Measurements from ENCODE around the gene SCRN2. TPM values are rescaled to one million over a fixed set of nuclear protein-coding genes. Genes with fewer than 3 reads are reported as not detected.
A peak's percentile ranks its signal among the peaks of the same experiment; 100 is the strongest.

Gene SCRN2
- total RNA-seq: 10 to 100 TPM; 15.3 to 17.1 TPM

GRCh38 chr17:47840742-47841487 is at the start of gene SCRN2:
Gene SCRN2, minus strand, starts transcription at chr17:47841273. Its CDS starts 430 bp downstream, at chr17:47840843.
- H3K27me3 Mint-ChIP-seq: peaks cover 22% of the 10 kb centered on the region
- H3K27ac Mint-ChIP-seq: peak within 1 kb of the TSS; percentile 88
- DNase-seq: peak; percentile 90
- H3K4me3 Mint-ChIP-seq: peak within 1 kb of the TSS; percentile 96
- peaks cover 32% of the 10 kb centered on the region for H3K4me1 Mint-ChIP-seq
- H3K9me3 Mint-ChIP-seq: no peaks in the 10 kb centered on the region
- no peaks in the 10 kb centered on the region for H3K36me3 Mint-ChIP-seq

- Mint-ChIP-seq H3K27me3 (no peaks in the 10 kb centered on the region), H3K4me3 (no peak overlapping the region), H3K4me1 (peaks cover 28% of the 10 kb centered on the region), H3K9me3 (no peaks in the 10 kb centered on the region), H3K27ac (no peak overlapping the region), H3K36me3 (peaks cover 2% of the 10 kb centered on the region)
- peak; percentile 84 for DNase-seq
These were observed 48.9 kb upstream of the SCRN2 start for GRCh38 chr17:47889734-47890529.

- no peak overlapping the region for H3K27ac Mint-ChIP-seq
- H3K36me3 Mint-ChIP-seq: peaks cover 2% of the 10 kb centered on the region
- no peak for DNase-seq
- no peaks in the 10 kb centered on the region for H3K27me3 Mint-ChIP-seq
- no peaks in the 10 kb centered on the region for H3K9me3 Mint-ChIP-seq
- H3K4me1 Mint-ChIP-seq: peaks cover 24% of the 10 kb centered on the region
- no peak overlapping the region for H3K4me3 Mint-ChIP-seq
These were observed 47.2 kb upstream of the SCRN2 start for GRCh38 chr17:47888293-47888692.

DNA sequence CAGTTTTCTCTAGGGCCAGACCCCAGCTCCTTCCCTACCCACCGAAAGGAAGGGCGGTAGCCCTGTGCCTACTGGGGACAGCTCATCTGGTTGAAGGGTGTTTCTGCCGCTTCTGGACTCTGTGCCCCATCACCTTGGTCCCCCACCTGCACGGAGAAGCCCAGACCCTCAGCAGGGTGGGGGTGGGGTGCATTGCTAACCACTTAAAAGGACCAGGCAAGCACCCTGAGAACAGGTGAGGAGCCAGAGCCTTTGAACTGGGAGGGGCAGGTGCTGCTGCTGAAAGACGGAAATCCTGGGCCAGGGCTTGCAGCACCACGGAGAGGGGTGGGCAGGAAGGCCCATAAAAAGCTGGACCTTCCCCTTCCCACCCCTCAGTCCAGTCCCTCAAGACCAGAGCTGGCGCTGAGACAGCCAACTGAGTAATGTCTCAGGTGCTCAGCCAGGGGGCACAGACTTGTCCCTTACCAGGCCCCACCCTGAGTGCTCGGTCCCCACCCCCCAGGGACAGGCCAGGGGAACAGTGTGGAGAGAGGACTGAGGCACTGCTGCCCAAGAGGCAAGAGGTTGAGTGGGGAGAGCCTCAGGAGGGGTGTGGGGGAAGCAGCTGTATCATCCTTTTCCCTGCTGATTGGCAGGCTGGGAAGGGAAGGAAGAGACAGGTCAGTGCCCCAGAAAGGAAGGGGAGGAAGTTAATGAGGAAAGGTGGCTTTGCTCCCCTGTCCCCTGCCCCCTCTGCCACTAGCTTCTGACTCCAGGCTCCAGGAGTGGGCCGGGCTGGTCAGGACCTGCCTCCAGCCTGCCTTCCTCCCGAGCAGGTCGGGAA is 44.0 kb upstream of the SCRN2 start:
- Mint-ChIP-seq H3K27ac (no peak overlapping the region), H3K36me3 (peaks cover 1% of the 10 kb centered on the region), H3K4me3 (no peak overlapping the region), H3K4me1 (peaks cover 20% of the 10 kb centered on the region), H3K27me3 (no peaks in the 10 kb centered on the region), H3K9me3 (no peaks in the 10 kb centered on the region)
- no peak for DNase-seq

GRCh38 chr17:47884427-47884740 is 43.3 kb upstream of the SCRN2 start:
- no peaks in the 10 kb centered on the region for H3K9me3 Mint-ChIP-seq
- H3K27ac Mint-ChIP-seq: no peak overlapping the region
- H3K27me3 Mint-ChIP-seq: no peaks in the 10 kb centered on the region
- no peaks in the 10 kb centered on the region for H3K36me3 Mint-ChIP-seq
- H3K4me3 Mint-ChIP-seq: no peak overlapping the region
- peaks cover 20% of the 10 kb centered on the region for H3K4me1 Mint-ChIP-seq
- no peak for DNase-seq

GRCh38 chr17:47883589-47884426 is 42.7 kb upstream of the SCRN2 start:
- DNase-seq: no peak
- Mint-ChIP-seq H3K9me3 (no peaks in the 10 kb centered on the region), H3K4me3 (no peak overlapping the region), H3K4me1 (peaks cover 23% of the 10 kb centered on the region), H3K27me3 (no peaks in the 10 kb centered on the region), H3K36me3 (no peaks in the 10 kb centered on the region), H3K27ac (no peak overlapping the region)

DNA sequence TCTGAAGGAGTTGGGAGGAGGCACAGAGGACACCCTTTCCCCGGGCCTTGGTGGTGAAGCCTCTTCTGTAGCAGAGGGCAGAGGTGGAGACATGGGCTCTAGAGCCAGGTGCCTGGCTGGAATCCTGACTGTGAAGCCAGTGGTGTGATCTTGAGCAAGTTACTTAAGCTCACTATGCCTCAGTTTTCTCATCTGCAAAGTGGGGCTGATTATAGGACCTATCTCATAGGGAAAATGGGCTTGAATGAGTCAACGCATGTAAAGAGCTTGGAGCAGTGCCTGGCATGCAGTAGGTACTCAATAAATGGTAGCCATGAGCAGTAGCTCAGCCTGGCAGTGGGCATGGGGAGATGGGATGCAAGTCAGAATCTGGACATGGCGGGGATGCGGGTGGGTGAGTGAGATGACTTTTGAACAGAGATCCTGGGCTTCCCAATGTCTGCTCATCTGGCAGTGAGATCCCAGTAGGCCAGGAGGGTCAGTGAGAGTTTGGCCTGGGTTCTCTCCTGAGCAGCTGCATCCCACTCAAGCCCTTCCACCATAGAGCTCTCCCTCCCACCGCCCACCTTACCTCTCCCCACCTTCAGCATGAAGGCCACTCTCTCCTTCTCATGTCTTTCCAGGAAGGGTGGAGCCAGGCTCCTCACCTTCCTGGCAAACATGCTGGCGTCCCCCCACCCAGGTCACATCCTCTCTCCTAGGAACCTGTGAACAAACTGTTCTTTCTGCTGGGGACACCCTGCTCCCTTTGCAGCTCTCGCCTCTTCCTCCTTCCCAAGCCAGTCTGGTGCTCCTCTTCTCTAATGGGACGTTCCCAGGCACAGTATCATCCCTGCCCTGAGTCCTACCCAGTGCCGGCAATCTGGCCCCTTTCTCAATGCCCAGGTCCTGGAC is 41.9 kb upstream of the SCRN2 start:
- Mint-ChIP-seq H3K9me3 (no peaks in the 10 kb centered on the region), H3K27ac (no peak overlapping the region), H3K27me3 (no peaks in the 10 kb centered on the region), H3K36me3 (no peaks in the 10 kb centered on the region), H3K4me3 (no peak overlapping the region), H3K4me1 (peaks cover 23% of the 10 kb centered on the region)
- no peak for DNase-seq

- H3K4me1 Mint-ChIP-seq: peaks cover 23% of the 10 kb centered on the region
- no peak for DNase-seq
- H3K4me3 Mint-ChIP-seq: no peak overlapping the region
- H3K36me3 Mint-ChIP-seq: no peaks in the 10 kb centered on the region
- H3K27ac Mint-ChIP-seq: no peak overlapping the region
- H3K27me3 Mint-ChIP-seq: no peaks in the 10 kb centered on the region
- no peaks in the 10 kb centered on the region for H3K9me3 Mint-ChIP-seq
These were observed 41.2 kb upstream of the SCRN2 start for GRCh38 chr17:47882247-47882646.

DNA sequence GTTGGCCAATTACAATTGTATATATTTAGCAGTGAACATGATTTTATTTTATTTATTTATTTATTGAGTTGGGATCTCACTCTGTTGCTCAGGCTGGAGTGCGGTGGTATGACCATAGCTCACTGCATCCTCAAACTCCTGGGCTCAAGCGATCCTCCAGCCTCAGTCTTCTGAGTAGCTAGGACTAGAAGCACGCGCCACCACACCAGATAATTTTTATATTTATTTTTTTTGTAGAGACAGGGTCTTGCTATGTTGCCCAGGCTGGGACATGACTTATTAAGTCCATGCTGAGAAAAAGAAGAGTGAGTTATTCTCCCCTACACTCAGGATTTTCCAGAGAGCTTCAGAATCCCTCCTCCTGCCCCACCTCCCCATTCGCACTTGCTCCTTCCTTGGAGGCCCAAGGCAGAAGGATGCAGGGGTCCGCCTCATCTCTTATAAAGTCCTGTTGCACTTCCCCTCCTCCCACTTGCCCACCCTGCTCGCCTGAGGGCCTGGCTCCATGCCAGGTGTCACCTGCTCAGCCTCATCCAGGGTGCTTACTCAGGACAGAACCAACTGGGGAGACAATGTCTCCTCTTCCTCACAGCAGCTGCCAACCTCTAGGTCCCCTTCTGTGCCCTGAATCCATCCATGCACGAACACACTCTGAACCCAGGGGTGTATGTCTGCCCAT is 38.8 kb upstream of the SCRN2 start:
- H3K27me3 Mint-ChIP-seq: peaks cover 7% of the 10 kb centered on the region
- peaks cover 13% of the 10 kb centered on the region for H3K4me1 Mint-ChIP-seq
- no peaks in the 10 kb centered on the region for H3K36me3 Mint-ChIP-seq
- DNase-seq: no peak
- no peak overlapping the region for H3K4me3 Mint-ChIP-seq
- no peaks in the 10 kb centered on the region for H3K9me3 Mint-ChIP-seq
- H3K27ac Mint-ChIP-seq: no peak overlapping the region

- peaks cover 8% of the 10 kb centered on the region for H3K4me1 Mint-ChIP-seq
- no peaks in the 10 kb centered on the region for H3K36me3 Mint-ChIP-seq
- H3K9me3 Mint-ChIP-seq: no peaks in the 10 kb centered on the region
- peaks cover 15% of the 10 kb centered on the region for H3K27me3 Mint-ChIP-seq
- no peak overlapping the region for H3K4me3 Mint-ChIP-seq
- DNase-seq: no peak
- no peak overlapping the region for H3K27ac Mint-ChIP-seq
These were observed 38.0 kb upstream of the SCRN2 start for GRCh38 chr17:47879028-47879585.

GRCh38 chr17:47878203-47879027 is 37.3 kb upstream of the SCRN2 start:
- Mint-ChIP-seq H3K4me1 (peaks cover 5% of the 10 kb centered on the region), H3K36me3 (no peaks in the 10 kb centered on the region), H3K27me3 (peaks cover 22% of the 10 kb centered on the region), H3K27ac (no peak overlapping the region), H3K9me3 (no peaks in the 10 kb centered on the region), H3K4me3 (no peak overlapping the region)
- no peak for DNase-seq

DNA sequence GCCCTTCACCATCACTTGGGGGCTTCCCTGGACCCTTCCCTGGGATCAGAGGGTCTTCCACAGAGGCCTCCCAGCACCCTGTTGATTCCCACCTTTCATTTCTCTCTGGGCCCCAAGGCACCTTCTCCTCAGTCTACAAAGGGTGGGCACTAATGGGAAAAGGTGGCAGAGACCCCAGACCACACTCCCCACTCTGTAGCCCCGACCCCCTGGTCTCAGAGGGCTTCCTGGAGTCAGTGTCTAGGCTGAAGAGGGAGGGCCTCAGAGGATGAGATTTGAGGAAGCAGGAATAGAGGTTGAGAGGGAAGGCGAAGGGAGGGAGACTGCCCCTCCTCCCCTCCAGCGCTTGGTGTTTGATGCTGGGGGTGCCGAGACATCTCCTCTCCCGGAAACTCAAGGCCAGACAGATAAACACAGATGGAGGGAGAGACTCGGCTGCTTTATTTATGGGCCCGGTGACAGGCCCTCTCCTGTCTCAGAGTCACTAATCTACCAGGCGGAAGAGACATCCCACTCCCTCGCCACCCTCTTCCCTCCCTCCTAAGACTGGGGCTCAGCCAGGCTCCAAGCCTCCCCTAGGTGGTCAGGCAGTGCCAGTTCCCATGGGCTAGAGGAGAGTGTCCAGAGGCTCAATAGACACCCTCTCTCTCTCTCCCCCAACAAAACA is 36.4 kb upstream of the SCRN2 start:
- Mint-ChIP-seq H3K4me1 (peaks cover 3% of the 10 kb centered on the region), H3K9me3 (no peaks in the 10 kb centered on the region), H3K27ac (no peak overlapping the region), H3K36me3 (no peaks in the 10 kb centered on the region), H3K27me3 (peaks cover 29% of the 10 kb centered on the region), H3K4me3 (no peak overlapping the region)
- no peak for DNase-seq

Data from activated naive CD8-positive, alpha-beta T cell treated with anti-CD3 and anti-CD28 coated beads for 36 hours (primary cell).